HG03565 (cell line): ENCODE data around the gene CHN1.

ENCODE experiments used
- ATAC-seq: cut with Tn5 transposase; IDR thresholded peaks from one replicate; pipeline ENCODE4 v1.9.1; 2021; ENCODE audit warnings: mild to moderate bottlenecking, moderate library complexity; ENCODE audit not compliant: unreplicated experiment

The CHN1 gene

GRCh38 chr2:174788291-174788929 is 216.8 kb downstream of the CHN1 start:
- no peak for ATAC-seq

GRCh38 chr2:174787487-174788205 is 217.5 kb downstream of the CHN1 start:
- ATAC-seq, result no peak

- ATAC-seq, result no peak
These were observed 219.0 kb downstream of the CHN1 start for GRCh38 chr2:174786066-174786725.

- ATAC-seq, result no peak
These were observed 219.7 kb downstream of the CHN1 start for GRCh38 chr2:174785481-174785880.

GRCh38 chr2:174784909-174785308 is 220.3 kb downstream of the CHN1 start:
- ATAC-seq, result no peak

- no peak for ATAC-seq
These were observed 220.9 kb downstream of the CHN1 start for GRCh38 chr2:174784316-174784715.

GRCh38 chr2:174781996-174782395 is 223.2 kb downstream of the CHN1 start:
- no peak for ATAC-seq

- ATAC-seq, result no peak
These were observed 223.9 kb downstream of the CHN1 start for GRCh38 chr2:174781298-174781697.

GRCh38 chr2:174780856-174781255 is 224.3 kb downstream of the CHN1 start:
- ATAC-seq, result no peak

GRCh38 chr2:174780191-174780840 is 224.9 kb downstream of the CHN1 start:
- ATAC-seq, result no peak

GRCh38 chr2:174779361-174779928 is 225.7 kb downstream of the CHN1 start:
- no peak for ATAC-seq

GRCh38 chr2:174778085-174778981 is 226.8 kb downstream of the CHN1 start:
- peak; percentile 79 for ATAC-seq

- no peak for ATAC-seq
These were observed 227.7 kb downstream of the CHN1 start for GRCh38 chr2:174777347-174778084.

GRCh38 chr2:174776675-174777074 is 228.5 kb downstream of the CHN1 start:
- ATAC-seq, result no peak

GRCh38 chr2:174776223-174776622 is 229.0 kb downstream of the CHN1 start:
- ATAC-seq, result no peak

- no peak for ATAC-seq
These were observed 229.6 kb downstream of the CHN1 start for GRCh38 chr2:174775571-174775980.

- ATAC-seq, result no peak
These were observed 230.3 kb downstream of the CHN1 start for GRCh38 chr2:174774886-174775285.

- ATAC-seq, result no peak
These were observed 232.0 kb downstream of the CHN1 start for GRCh38 chr2:174773215-174773614.

- ATAC-seq, result no peak
These were observed 232.7 kb downstream of the CHN1 start for GRCh38 chr2:174772472-174772801.
